Left ventricle myocardium inferior (tissue), 1 donor: ENCODE results near the gene C19orf25. TPM values are rescaled to one million over a fixed set of nuclear protein-coding genes. Genes with fewer than 3 reads are reported as not detected.

Experiments
- DNase-seq: peaks from one replicate; pipeline ENCODE4 v3.0.0-alpha.2; 2020
- H3K27ac ChIP-seq: fragments of 200-600 bp; replicated peaks from 2 replicates; pipeline ENCODE4 v1.8.0; 2021
- H3K27me3 ChIP-seq: fragments of 200-600 bp; 2 replicates; pipeline ENCODE4 v1.8.0; 2021; ENCODE audit warnings: low read depth
- H3K36me3 ChIP-seq: fragments of 200-600 bp; 2 replicates; pipeline ENCODE4 v1.8.0; 2021
- H3K4me1 ChIP-seq: fragments of 200-600 bp; 2 replicates; pipeline ENCODE4 v1.8.0; 2021
- H3K4me3 ChIP-seq: fragments of 200-600 bp; 2 replicates; pipeline ENCODE4 v1.8.0; 2021; ENCODE audit warnings: mild to moderate bottlenecking, moderate library complexity
- H3K9me3 ChIP-seq: fragments of 200-600 bp; replicated peaks from 2 replicates; pipeline ENCODE4 v1.8.0; 2021
- intact Hi-C: fragments of 100-400 bp; cut with micrococcal nuclease; formaldehyde crosslinking; loops from one replicate; pipeline ENCODE4 v1.11.0; 2022
- total RNA-seq: library from RNA; stranded (reverse); fragmentation: NEBNext Ultra II Directional; extraction: Animal tissue kit (Norgen Biotek cat#: 25700); gene quantifications from one replicate; pipeline ENCODE4 v1.2.1, GENCODE V29; 2021
- TF ChIP-seq, protein P1 (sequence below): fragments of 200-600 bp; IDR thresholded peaks from 2 replicates; pipeline ENCODE4 v1.8.0; 2021; ENCODE audit warnings: antibody characterized with exemption, mild to moderate bottlenecking, borderline replicate concordance
- donor health status: DM: no; HTN: yes; CAD: no; lungs with severe emphysema.

Gene C19orf25
- total RNA-seq, 1 donor from 2014 or later = 16.1 TPM

DNA sequence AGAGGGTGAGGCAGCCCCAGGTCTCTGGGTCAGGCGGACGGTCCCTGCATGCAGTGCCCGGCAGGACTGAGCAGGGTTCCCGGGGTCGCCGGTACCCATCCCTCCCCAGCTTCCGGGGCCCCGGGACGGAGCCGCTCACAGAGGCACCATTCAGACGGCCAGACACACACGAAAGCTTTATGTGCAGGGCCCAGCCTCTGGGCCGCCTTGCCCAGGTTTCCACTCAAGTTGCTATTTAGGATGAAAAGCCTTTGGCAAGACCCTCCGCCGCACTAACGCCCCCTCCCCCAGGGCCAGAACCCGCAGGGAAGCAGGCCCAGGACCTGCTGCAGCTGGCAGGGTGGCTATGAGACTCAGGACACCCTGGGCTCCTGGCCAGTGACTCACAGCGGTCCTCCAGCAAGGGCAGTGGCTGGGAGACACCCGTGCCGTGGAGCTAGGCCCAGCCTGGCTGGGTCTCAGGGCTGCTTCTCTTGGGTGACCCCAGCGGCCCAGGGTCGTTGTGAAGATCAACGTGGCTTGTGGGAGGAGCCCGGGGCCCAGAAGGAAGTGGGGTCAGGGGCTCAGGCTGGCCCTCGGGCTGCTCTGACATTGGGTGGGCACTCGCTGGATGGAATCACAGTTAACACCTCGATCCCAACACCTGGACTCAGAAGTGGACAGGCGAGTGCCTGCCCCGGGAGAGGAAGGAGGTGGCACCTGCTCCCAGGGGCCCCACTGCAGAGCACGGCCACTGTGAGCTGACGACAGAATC is 4.8 kb downstream of the C19orf25 start:
- intact Hi-C loops = no loop called here
- peaks cover 37% of the 10 kb centered on the region for H3K27me3 ChIP-seq

DNA sequence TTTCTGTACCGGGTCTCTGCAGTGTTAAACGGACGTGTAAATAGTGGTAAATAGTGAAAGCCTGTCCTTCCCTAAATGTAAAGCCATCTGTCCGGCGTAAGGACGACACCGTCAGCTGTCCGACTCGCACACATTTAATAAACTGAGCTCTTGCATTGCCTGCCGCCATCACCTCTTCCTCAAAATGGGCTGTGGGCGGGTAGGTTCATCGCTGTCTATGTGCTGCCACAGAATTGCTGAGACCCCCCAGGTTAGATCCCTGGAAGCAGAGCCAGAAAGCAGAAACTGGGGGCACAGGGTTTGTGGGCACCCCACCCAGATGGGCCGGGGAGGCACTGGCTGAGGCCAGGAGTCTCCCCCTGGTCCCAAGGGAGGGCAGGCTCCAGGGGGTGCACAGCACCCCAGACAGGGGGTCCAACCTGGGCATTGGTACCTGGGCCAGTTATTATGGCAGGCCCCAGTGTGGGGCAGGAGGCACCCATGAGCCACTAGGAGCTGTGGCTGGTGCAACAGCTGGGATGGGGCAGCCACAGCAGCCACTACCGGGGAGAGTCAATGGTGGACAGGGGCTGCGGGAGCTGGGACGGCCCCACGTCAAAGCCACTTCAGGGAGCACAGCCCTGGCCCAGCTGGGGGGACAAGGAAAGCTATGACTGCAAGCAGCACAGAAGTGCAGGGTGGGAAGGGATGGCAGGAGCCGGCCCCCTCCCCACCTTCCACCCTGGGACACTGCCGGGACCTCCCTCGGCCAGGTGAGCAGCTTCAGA is 5.7 kb downstream of the C19orf25 start:
- H3K27me3 ChIP-seq = peaks cover 45% of the 10 kb centered on the region
- no peak overlapping the region for H3K4me3 ChIP-seq

More for the DNA sequence above, 4.8 kb downstream of the C19orf25 start:
- H3K36me3 ChIP-seq = peaks cover 4% of the 10 kb centered on the region
- no peak overlapping the region for H3K4me3 ChIP-seq
- DNase-seq = peak; percentile 46
- peak overlapping the region; percentile 60 for H3K27ac ChIP-seq
- peaks cover 62% of the 10 kb centered on the region for H3K4me1 ChIP-seq
- no peaks in the 10 kb centered on the region for H3K9me3 ChIP-seq
- TF ChIP-seq, protein P1, sequence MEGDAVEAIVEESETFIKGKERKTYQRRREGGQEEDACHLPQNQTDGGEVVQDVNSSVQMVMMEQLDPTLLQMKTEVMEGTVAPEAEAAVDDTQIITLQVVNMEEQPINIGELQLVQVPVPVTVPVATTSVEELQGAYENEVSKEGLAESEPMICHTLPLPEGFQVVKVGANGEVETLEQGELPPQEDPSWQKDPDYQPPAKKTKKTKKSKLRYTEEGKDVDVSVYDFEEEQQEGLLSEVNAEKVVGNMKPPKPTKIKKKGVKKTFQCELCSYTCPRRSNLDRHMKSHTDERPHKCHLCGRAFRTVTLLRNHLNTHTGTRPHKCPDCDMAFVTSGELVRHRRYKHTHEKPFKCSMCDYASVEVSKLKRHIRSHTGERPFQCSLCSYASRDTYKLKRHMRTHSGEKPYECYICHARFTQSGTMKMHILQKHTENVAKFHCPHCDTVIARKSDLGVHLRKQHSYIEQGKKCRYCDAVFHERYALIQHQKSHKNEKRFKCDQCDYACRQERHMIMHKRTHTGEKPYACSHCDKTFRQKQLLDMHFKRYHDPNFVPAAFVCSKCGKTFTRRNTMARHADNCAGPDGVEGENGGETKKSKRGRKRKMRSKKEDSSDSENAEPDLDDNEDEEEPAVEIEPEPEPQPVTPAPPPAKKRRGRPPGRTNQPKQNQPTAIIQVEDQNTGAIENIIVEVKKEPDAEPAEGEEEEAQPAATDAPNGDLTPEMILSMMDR = no peak

DNA sequence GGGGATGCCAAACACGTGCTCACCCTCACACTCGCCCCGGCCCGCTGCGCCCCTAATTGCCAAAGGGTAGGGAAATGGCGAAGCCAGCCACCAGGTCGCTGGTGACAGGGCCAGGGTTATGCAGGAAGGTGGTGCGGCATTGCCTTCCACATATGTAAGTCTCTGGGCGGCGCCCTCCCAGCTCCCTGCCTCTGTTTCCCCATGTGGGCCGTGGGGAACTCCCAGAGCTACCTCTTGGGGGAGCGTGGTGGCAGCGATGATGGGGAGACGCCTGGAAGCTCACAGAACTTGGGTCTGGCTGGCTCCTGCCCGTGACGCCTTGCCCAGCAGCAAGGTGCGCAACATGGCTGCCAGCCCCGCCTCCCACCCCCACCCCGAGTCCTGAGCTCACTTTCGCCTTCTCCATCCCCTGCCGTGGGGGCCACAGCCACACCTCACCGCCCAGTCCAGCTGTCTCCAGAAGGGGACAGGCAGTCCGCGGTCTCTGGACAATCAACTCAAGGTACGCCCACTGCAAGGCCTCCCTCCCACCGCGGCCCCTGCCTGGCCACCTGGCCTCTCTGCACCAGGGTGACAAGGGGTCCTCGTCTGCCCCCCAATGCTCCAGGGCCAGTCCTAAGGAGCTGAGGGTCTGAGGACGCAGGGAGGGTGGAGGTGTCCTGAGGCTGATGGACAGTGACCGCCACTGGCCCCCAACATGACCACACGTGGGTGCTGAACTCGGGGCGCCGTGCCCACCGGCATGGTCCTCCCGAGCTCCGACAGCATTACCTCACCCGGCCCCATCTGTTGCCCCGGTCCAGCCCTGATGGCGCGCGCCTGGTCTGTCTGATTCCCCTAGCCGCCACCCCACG is 6.6 kb downstream of the C19orf25 start:
- Histone ChIP-seq H3K27ac (no peak overlapping the region), H3K4me1 (peaks cover 64% of the 10 kb centered on the region), H3K27me3 (peaks cover 53% of the 10 kb centered on the region), H3K4me3 (no peak overlapping the region), H3K36me3 (peaks cover 4% of the 10 kb centered on the region), H3K9me3 (no peaks in the 10 kb centered on the region)
- TF ChIP-seq, protein P1 = no peak
- DNase-seq = no peak
- intact Hi-C loops = no loop called here

More for the DNA sequence above, 5.7 kb downstream of the C19orf25 start:
- no peaks in the 10 kb centered on the region for H3K9me3 ChIP-seq
- peaks cover 64% of the 10 kb centered on the region for H3K4me1 ChIP-seq
- H3K36me3 ChIP-seq = peaks cover 4% of the 10 kb centered on the region
- peak overlapping the region; percentile 60 for H3K27ac ChIP-seq
- no peak for DNase-seq
- intact Hi-C loops = no loop called here
- TF ChIP-seq, protein P1 = no peak

DNA sequence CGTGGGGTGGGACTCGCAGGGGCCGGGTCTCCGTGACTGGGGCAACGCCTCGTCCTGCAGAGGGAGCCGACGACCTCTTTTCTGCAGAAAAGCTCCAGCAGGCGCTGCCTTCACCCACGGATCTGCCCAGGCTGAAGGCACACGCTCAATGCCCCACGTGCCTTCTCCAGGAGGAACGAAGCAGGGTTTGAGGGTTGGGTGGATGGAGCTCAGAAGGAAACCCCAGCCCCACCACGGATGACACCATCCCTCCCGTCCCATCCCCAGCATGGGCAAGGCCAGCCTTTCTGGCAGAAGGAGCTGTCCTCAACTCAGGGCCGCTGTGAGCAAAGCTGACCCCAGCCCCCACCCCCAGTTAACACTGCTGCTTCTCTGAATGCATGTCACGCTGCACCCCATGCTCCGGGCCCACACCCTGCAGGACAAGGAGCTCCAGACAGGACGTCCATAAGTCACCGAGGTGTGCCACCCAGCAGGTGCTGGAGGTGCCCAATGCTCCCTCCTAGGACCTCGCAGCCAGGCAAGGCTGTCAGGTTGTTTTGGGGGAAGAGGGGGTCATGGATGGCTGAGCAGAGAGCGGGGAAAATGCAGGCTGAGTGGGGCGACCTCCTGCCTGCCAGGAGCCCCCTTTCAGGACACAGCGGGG is 7.4 kb downstream of the C19orf25 start:
- Histone ChIP-seq H3K4me1 (peaks cover 71% of the 10 kb centered on the region), H3K27me3 (peaks cover 61% of the 10 kb centered on the region), H3K27ac (no peak overlapping the region), H3K36me3 (peaks cover 4% of the 10 kb centered on the region), H3K4me3 (peak overlapping the region; percentile 75), H3K9me3 (no peaks in the 10 kb centered on the region)
- no peak for DNase-seq
- TF ChIP-seq, protein P1 = no peak
- intact Hi-C loops = no loop called here

DNA sequence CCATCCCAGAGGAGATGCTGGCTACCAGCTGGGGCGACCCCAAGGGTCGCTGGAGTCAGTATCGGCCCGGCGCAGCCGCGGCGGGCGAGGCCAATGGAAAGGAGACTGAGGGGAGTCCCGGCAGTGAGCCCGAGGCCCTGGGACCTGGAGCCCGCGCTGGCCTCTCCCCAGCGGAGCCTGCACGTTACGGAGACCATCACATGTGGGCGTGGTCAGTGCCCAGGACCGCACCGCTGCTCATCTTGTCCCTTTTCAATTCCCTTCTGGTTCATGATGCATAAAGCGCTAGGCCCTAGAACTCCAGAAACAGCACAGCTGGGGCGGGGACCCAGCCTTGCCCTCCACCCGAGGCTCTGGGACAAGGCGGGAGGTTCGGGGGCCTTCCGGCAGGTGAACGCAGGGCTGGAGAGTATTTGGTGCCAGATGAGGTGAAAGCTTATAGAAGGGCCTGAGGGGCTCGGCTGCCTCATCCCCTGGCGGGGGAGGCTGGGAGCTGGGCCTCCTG is 8.0 kb downstream of the C19orf25 start:
- peaks cover 67% of the 10 kb centered on the region for H3K27me3 ChIP-seq
- TF ChIP-seq, protein P1 = no peak
- peaks cover 76% of the 10 kb centered on the region for H3K4me1 ChIP-seq
- intact Hi-C loops = no loop called here
- H3K4me3 ChIP-seq = peak overlapping the region; percentile 75
- no peak for DNase-seq
- H3K36me3 ChIP-seq = peaks cover under 1% of the 10 kb centered on the region
- H3K27ac ChIP-seq = no peak overlapping the region
- no peaks in the 10 kb centered on the region for H3K9me3 ChIP-seq
